Tibial artery (tissue), 4 donors: Measurements from ENCODE around the gene ABLIM2.

Experiments
- DNase-seq, 2 donors: peaks; one replicate each; pipeline ENCODE4 v3.0.0-alpha.2; 2019
- H3K27ac ChIP-seq, 2 donors: fragments of 200-600 bp; sonication (generic) in 1 of 2; 1 replicate in 1 of 2; 2 replicates in 1 of 2; pipeline ENCODE4 v1.5.1; 2018 to 2019; ENCODE audit warnings: mild to moderate bottlenecking in 1 of 2
- H3K27me3 ChIP-seq, 2 donors: fragments of 200-600 bp; sonication (generic) in 1 of 2; one replicate each; pipeline versions ENCODE4 v1.5.1 to v1.6.0; 2016 to 2019
- H3K36me3 ChIP-seq, 3 donors: fragments of 200-600 bp; sonication (generic) in 2 of 3; one replicate each; pipeline ENCODE4 v1.5.1; 2016 to 2019; ENCODE audit warnings: mild to moderate bottlenecking in 2 of 3
- H3K4me1 ChIP-seq, 4 donors: fragments of 200-600 bp; sonication (generic) in 2 of 4; 1 replicate in 3 of 4; 2 replicates in 1 of 4; pipeline ENCODE4 v1.5.1; 2016 to 2019
- H3K4me3 ChIP-seq, 2 donors: fragments of 200-600 bp; sonication (generic) in 1 of 2; 1 replicate in 1 of 2; 2 replicates in 1 of 2; pipeline ENCODE4 v1.5.1; 2018 to 2019; ENCODE audit warnings: mild to moderate bottlenecking in 2 of 2
- H3K9me3 ChIP-seq, 3 donors: fragments of 200-600 bp; sonication (generic) in 1 of 3; one replicate each; pipeline ENCODE4 v1.5.1; 2016 to 2019
- intact Hi-C: fragments of 100-400 bp; cut with DNase I; formaldehyde crosslinking; loops from one replicate; pipeline ENCODE4 v1.15.0; 2023; ENCODE audit warnings: low total_unique reads
- TF ChIP-seq, protein P1 (sequence below), 2 experiments: fragments of 200-600 bp in 1 of 2; fragments of 450-650 bp in 1 of 2; IDR thresholded peaks; one replicate each; pipeline ENCODE4 v1.5.1; 2017 to 2019; ENCODE audit warnings: antibody characterized with exemption in 2 of 2, mild to moderate bottlenecking in 1 of 2, moderate library complexity in 1 of 2

The ABLIM2 gene

DNA sequence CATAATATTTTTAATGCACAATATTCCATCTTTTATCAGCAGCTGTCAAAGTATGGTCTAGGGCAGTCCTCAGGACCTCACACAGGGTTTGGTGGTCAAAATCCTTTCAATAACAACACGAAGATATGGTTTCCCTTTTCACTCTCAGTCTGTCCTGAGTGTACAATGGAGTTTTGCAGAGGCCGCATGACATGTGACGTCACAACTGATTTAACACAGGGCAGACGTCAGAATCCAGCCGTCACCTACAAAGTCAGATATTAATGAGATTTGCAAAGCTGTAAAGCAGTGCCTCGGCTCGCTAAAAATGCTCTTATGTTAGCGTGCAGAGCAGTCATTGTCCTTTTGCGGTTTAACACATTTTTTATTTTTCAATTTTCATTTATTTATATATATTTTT, 12.5 kb downstream of the ABLIM2 start:
- TF ChIP-seq, protein P1, sequence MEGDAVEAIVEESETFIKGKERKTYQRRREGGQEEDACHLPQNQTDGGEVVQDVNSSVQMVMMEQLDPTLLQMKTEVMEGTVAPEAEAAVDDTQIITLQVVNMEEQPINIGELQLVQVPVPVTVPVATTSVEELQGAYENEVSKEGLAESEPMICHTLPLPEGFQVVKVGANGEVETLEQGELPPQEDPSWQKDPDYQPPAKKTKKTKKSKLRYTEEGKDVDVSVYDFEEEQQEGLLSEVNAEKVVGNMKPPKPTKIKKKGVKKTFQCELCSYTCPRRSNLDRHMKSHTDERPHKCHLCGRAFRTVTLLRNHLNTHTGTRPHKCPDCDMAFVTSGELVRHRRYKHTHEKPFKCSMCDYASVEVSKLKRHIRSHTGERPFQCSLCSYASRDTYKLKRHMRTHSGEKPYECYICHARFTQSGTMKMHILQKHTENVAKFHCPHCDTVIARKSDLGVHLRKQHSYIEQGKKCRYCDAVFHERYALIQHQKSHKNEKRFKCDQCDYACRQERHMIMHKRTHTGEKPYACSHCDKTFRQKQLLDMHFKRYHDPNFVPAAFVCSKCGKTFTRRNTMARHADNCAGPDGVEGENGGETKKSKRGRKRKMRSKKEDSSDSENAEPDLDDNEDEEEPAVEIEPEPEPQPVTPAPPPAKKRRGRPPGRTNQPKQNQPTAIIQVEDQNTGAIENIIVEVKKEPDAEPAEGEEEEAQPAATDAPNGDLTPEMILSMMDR (IDR thresholded peaks at IDR 0.05), result no peak
- no peaks in the 10 kb centered on the region for H3K9me3 ChIP-seq
- H3K4me3 ChIP-seq, result no peak overlapping the region
- DNase-seq, result no peak
- H3K27ac ChIP-seq, result peak overlapping the region in 1 of 2 donors; percentile 41
- peaks cover 0 to 30% (median 26%) of the 10 kb centered on the region in 4 donors for H3K4me1 ChIP-seq
- no peaks in the 10 kb centered on the region for H3K27me3 ChIP-seq
- H3K36me3 ChIP-seq, result no peaks in the 10 kb centered on the region
- intact Hi-C loops, result no loop called here

DNA sequence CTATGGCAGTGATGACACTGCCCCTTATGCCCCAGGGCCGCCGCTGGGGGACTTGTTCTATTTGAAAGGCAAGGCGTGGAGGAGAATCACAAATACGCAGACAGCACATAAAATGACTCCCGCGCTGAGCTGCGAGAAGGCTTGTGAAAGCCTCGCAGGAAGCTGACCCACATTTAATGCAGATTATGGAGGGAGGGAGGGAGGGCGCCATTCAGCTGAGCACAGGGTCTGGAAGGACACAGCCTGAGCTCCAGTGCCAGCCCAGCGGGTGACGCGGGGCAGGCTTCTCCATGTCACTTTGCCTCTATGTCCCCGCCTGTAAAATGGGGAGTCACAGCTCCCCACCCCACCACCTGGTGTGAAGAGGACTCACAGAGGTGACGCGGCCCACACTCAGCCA, 14.3 kb downstream of the ABLIM2 start:
- peaks cover 0 to 30% (median 26%) of the 10 kb centered on the region in 4 donors for H3K4me1 ChIP-seq
- DNase-seq, result no peak
- no peaks in the 10 kb centered on the region for H3K27me3 ChIP-seq
- TF ChIP-seq, protein P1 (IDR thresholded peaks at IDR 0.05), result no peak
- no peak overlapping the region for H3K4me3 ChIP-seq
- peak overlapping the region in 1 of 2 donors; percentile 41 for H3K27ac ChIP-seq
- intact Hi-C loops, result no loop called here
- H3K9me3 ChIP-seq, result no peaks in the 10 kb centered on the region
- no peaks in the 10 kb centered on the region for H3K36me3 ChIP-seq

DNA sequence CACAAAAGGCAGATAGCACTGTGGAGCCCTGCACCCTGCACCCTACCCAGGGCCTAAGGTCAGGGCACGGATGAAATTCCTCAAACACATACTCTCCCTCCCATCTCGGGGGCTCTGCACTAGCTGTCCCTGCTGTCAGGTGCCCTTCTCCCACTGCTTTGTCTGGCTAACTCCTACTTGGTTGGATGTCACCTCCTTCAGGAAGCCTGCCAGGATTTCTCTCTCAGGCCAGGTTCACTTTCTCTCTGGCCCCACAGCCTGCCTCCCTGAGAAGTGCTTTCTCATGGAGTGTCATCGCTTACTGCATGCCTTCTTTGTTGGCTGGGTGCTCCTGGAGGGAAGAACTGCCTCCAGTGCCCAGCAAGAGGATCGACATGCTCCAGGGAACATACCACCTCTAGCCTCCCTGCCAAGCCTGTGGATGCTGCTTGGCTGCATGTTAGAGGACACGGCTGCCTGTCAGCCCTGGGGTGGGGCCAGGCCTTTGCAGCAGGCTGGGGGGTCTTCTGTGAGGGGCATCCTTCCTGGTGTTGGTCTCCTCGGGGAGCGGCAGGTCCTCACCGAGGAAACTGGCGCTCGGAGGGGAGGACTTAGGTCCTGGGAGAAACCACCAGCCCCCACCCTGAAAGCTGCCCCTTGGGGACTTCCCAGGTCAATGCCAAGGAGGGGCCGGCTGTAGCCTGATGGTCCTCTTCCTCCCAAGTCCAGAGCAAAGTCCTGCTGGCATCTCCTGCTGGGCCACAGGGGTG, 15.0 kb downstream of the ABLIM2 start:
- DNase-seq, result no peak
- TF ChIP-seq, protein P1 (IDR thresholded peaks at IDR 0.05), result no peak
- no peaks in the 10 kb centered on the region for H3K36me3 ChIP-seq
- H3K4me3 ChIP-seq, result no peak overlapping the region
- H3K27me3 ChIP-seq, result no peaks in the 10 kb centered on the region
- H3K9me3 ChIP-seq, result no peaks in the 10 kb centered on the region
- H3K27ac ChIP-seq, result no peak overlapping the region
- peaks cover 0 to 30% (median 26%) of the 10 kb centered on the region in 4 donors for H3K4me1 ChIP-seq
- intact Hi-C loops, result no loop called here

DNA sequence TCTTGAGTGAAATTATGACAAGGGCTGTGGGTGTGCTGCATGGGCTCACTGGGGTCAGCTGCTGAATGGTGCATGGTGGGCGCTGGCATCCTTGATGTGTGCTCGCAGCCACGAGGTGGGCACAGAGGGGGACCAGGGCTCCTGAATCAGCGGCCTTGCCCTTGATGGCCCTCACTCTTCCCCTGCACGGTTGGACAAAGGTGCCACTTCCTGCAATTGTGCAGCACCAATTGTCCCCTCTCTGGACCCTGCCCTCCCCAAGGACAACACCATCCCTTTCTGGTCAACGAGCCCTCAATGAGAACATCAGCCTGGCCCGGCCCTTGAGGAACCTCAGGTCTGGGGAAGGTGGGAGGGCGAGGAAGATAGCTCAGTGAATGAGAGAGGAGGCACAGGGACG, 16.1 kb downstream of the ABLIM2 start:
- no peak overlapping the region for H3K4me3 ChIP-seq

DNA sequence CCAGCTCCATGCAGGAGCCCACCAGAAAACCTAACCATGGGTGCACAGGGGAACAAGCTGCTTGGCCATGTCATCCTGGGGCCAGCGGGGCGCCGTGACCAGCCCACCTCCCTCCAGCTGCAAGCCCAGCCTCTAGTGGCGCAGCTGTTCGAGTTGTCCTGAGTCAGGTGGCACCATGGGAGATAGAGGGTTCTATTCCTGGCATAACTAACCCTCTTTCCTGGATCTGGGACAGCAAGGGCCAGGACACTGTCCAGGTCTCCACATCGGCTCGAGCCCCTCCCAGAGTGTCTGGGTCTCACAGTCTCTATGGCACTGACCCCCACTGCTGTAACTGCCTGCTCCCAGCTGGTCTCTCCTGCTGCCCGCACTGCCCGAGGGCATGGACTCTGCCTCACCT, 16.7 kb downstream of the ABLIM2 start:
- Histone ChIP-seq H3K27me3 (no peaks in the 10 kb centered on the region), H3K9me3 (no peaks in the 10 kb centered on the region), H3K36me3 (no peaks in the 10 kb centered on the region), H3K4me3 (no peak overlapping the region), H3K27ac (no peak overlapping the region), H3K4me1 (peaks cover 0 to 30% (median 26%) of the 10 kb centered on the region in 4 donors)
- TF ChIP-seq, protein P1 (IDR thresholded peaks at IDR 0.05), result no peak
- intact Hi-C loops, result no loop called here
- DNase-seq, result no peak

More for the DNA sequence above, 16.1 kb downstream of the ABLIM2 start:
- Histone ChIP-seq H3K9me3 (no peaks in the 10 kb centered on the region), H3K27ac (no peak overlapping the region), H3K27me3 (no peaks in the 10 kb centered on the region), H3K36me3 (no peaks in the 10 kb centered on the region), H3K4me1 (peaks cover 0 to 30% (median 26%) of the 10 kb centered on the region in 4 donors)
- intact Hi-C loops, result no loop called here
- TF ChIP-seq, protein P1 (IDR thresholded peaks at IDR 0.05), result no peak
- DNase-seq, result no peak
